BLaER1 treated with 17β-estradiol and CSF1 and Interleukin-3, amounts not matched to agents 10 nM and 100 nM (cell line): ENCODE measurements around the gene CHD9NB.
"Not testable (repeated sequence)": the region's sequence is repeated elsewhere in the genome, so short reads cannot be mapped to it uniquely, and the experiment has no call there.

Source experiments
- H3K27ac ChIP-seq, 11 experiments: shearing (Covaris generic); formaldehyde crosslinking; 2 replicates each; pipeline ENCODE4 v1.8.1; 2022
- H3K27me3 ChIP-seq, 11 experiments: shearing (Covaris generic); formaldehyde crosslinking; 2 replicates each; pipeline ENCODE4 v1.8.1; 2022
- H3K36me3 ChIP-seq, 11 experiments: shearing (Covaris generic); formaldehyde crosslinking; 2 replicates each; pipeline ENCODE4 v1.8.1; 2022
- H3K4me1 ChIP-seq, 10 experiments: shearing (Covaris generic); formaldehyde crosslinking; 2 replicates each; pipeline ENCODE4 v1.8.1; 2022
- H3K4me2 ChIP-seq, 11 experiments: shearing (Covaris generic); formaldehyde crosslinking; 2 replicates each; pipeline ENCODE4 v1.8.1; 2022
- H3K4me3 ChIP-seq, 10 experiments: shearing (Covaris generic); formaldehyde crosslinking; 2 replicates each; pipeline ENCODE4 v1.8.1; 2022
- H3K9ac ChIP-seq, 11 experiments: shearing (Covaris generic); formaldehyde crosslinking; 2 replicates each; pipeline ENCODE4 v1.8.1; 2022
- H3K9me3 ChIP-seq, 11 experiments: shearing (Covaris generic); formaldehyde crosslinking; replicated peaks in 1 of 11; 2 replicates each; pipeline ENCODE4 v1.8.1; 2022
- H4K20me1 ChIP-seq, 11 experiments: shearing (Covaris generic); formaldehyde crosslinking; 2 replicates each; pipeline ENCODE4 v1.8.1; 2022
- Cebpa-rat ChIP-seq, 11 experiments: shearing (Covaris generic); IDR thresholded peaks; 2 replicates each; pipeline ENCODE4 v1.8.1; 2022

CHD9NB gene

GRCh38 chr16:53058882-53059281 lies 6.2 kb upstream of the CHD9NB start:
- H3K27ac ChIP-seq, result peak overlapping the region in 2 of 11 experiments; percentile 17 to 22; a peak in 1 of 22 replicates
- H3K36me3 ChIP-seq, result peaks cover 0 to 6% (median 0%) of the 10 kb centered on the region in 11 experiments; a peak in 3 of 22 replicates
- peaks cover 65 to 83% (median 74%) of the 10 kb centered on the region in 10 experiments for H3K4me1 ChIP-seq
- TF ChIP-seq Cebpa-rat (IDR thresholded peaks at IDR 0.05), result no peak
- H3K27me3 ChIP-seq, result no peaks in the 10 kb centered on the region
- H3K9me3 ChIP-seq, result no peaks in the 10 kb centered on the region
- no peak overlapping the region for H3K9ac ChIP-seq
- peak overlapping the region in 5 of 11 experiments; percentile 0 to 87 (median 35); a peak in 7 of 22 replicates for H3K4me2 ChIP-seq
- H4K20me1 ChIP-seq, result peaks cover 0 to 18% (median 14%) of the 10 kb centered on the region in 11 experiments; a peak in 13 of 22 replicates
- H3K4me3 ChIP-seq, result no peak overlapping the region

- no peaks in the 10 kb centered on the region for H3K27me3 ChIP-seq
- H3K4me1 ChIP-seq, result peaks cover 65 to 81% (median 74%) of the 10 kb centered on the region in 10 experiments
- peaks cover 0 to 6% (median 0%) of the 10 kb centered on the region in 11 experiments; a peak in 3 of 22 replicates for H3K36me3 ChIP-seq
- peak overlapping the region in 9 of 11 experiments; percentile 0 to 96 (median 35); a peak in 13 of 22 replicates for H3K4me2 ChIP-seq
- H3K9ac ChIP-seq, result no peak overlapping the region
- H3K27ac ChIP-seq, result peak overlapping the region in 2 of 11 experiments; percentile 22 to 25; a peak in 2 of 22 replicates
- peaks cover 0 to 18% (median 14%) of the 10 kb centered on the region in 11 experiments; a peak in 10 of 22 replicates for H4K20me1 ChIP-seq
- H3K4me3 ChIP-seq, result no peak overlapping the region
- TF ChIP-seq Cebpa-rat (IDR thresholded peaks at IDR 0.05), result no peak
- H3K9me3 ChIP-seq, result no peaks in the 10 kb centered on the region
Observed at GRCh38 chr16:53058441-53058840, 5.7 kb upstream of the CHD9NB start.

- no peak for TF ChIP-seq Cebpa-rat (IDR thresholded peaks at IDR 0.05)
- no peak overlapping the region for H3K9ac ChIP-seq
- no peaks in the 10 kb centered on the region for H3K9me3 ChIP-seq
- peaks cover 0 to 18% (median 14%) of the 10 kb centered on the region in 11 experiments; a peak in 10 of 22 replicates for H4K20me1 ChIP-seq
- peak overlapping the region in 10 of 11 experiments; percentile 35 to 96 (median 90); a peak in 12 of 22 replicates for H3K4me2 ChIP-seq
- peaks cover 0 to 6% (median 0%) of the 10 kb centered on the region in 11 experiments; a peak in 3 of 22 replicates for H3K36me3 ChIP-seq
- peaks cover 61 to 81% (median 74%) of the 10 kb centered on the region in 10 experiments for H3K4me1 ChIP-seq
- no peak overlapping the region for H3K4me3 ChIP-seq
- no peaks in the 10 kb centered on the region for H3K27me3 ChIP-seq
- no peak overlapping the region for H3K27ac ChIP-seq
Observed at GRCh38 chr16:53057658-53058057, 5.0 kb upstream of the CHD9NB start.

GRCh38 chr16:53056392-53056881 lies 3.7 kb upstream of the CHD9NB start:
- no peak for TF ChIP-seq Cebpa-rat (IDR thresholded peaks at IDR 0.05)
- Histone ChIP-seq H3K9ac (peak overlapping the region; percentile 83 to 95 (median 88); a peak in 15 of 22 replicates), H3K27me3 (no peaks in the 10 kb centered on the region), H3K4me3 (peak overlapping the region; percentile 68 to 85 (median 78); a peak in 17 of 20 replicates), H3K4me2 (peak overlapping the region; percentile 80 to 96 (median 90)), H3K9me3 (no peaks in the 10 kb centered on the region), H3K27ac (peak overlapping the region in 7 of 11 experiments; percentile 71 to 91 (median 86); a peak in 12 of 22 replicates), H4K20me1 (peaks cover 0 to 18% (median 4%) of the 10 kb centered on the region in 11 experiments; a peak in 8 of 22 replicates), H3K36me3 (peaks cover 0 to 6% (median 0%) of the 10 kb centered on the region in 11 experiments; a peak in 2 of 22 replicates), H3K4me1 (peaks cover 58 to 74% (median 69%) of the 10 kb centered on the region in 10 experiments)

- peak overlapping the region; percentile 16 to 91 (median 86); a peak in 21 of 22 replicates for H3K27ac ChIP-seq
- H3K9ac ChIP-seq, result peak overlapping the region; percentile 83 to 95 (median 88)
- H3K4me1 ChIP-seq, result peaks cover 51 to 68% (median 62%) of the 10 kb centered on the region in 10 experiments
Observed at GRCh38 chr16:53055541-53056391, 3.1 kb upstream of the CHD9NB start.

DNA sequence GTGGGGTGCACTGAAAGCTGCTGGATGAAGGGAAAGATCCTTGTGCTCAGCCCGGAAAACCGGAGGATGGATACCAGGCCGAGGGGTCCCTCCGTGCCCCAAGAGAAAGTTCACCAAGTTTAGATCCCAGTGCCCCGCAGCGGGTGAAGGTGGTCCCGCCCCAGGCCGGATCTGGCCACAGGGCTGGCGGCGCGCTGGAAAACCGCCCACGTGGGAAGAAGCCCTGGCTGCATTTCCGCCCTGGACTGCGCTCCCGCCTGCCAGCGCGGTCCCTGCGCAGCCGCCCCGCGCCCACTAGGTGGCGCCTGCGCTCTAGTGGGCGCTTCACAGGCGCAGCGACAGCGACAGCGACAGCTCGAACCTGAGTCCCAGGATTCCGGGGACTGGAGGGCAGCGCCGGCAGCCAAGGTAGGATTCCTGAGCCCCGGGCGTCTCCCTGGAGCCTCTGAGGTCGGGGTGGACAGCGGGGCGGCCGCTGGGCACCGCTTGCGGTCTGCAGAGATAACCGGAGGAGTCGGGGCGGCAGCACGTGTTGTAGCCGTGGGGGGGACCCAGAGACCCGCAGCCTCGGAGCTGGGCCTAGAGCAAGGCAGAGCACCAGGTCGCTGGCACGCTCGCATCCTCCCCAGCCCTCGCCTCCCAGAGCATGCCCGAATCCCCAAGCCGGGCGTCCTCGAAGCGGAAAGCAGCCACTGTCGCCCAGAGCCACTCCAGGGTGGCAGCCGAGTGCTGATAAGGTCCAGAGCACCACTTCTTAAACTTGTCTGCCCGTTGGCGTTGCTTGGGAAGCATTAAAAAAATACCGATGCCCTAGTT lies 2.2 kb upstream of the CHD9NB start, which contains the start of gene CHD9:
Gene CHD9, plus strand, starts transcription at position 322 of the 816 bp plus-strand sequence. CDS start 101,099 bp downstream, outside the sequence.
- no peaks in the 10 kb centered on the region for H3K9me3 ChIP-seq
- no peak for TF ChIP-seq Cebpa-rat (IDR thresholded peaks at IDR 0.05)
- no peaks in the 10 kb centered on the region for H3K27me3 ChIP-seq
- no peaks in the 10 kb centered on the region for H3K36me3 ChIP-seq
- H3K4me1 ChIP-seq, result peaks cover 47 to 64% (median 58%) of the 10 kb centered on the region in 10 experiments
- H4K20me1 ChIP-seq, result peaks cover 0 to 18% (median 0%) of the 10 kb centered on the region in 11 experiments; a peak in 4 of 22 replicates
- H3K27ac ChIP-seq, result peak within 1 kb of the TSS; percentile 59 to 91 (median 86); a peak in 21 of 22 replicates
- peak within 1 kb of the TSS; percentile 83 to 95 (median 88) for H3K9ac ChIP-seq
- peak within 1 kb of the TSS; percentile 68 to 85 (median 78) for H3K4me3 ChIP-seq
- H3K4me2 ChIP-seq, result peak within 1 kb of the TSS; percentile 80 to 96 (median 90)

More at GRCh38 chr16:53055541-53056391, 3.1 kb upstream of the CHD9NB start:
- Histone ChIP-seq H4K20me1 (peaks cover 0 to 18% (median 1%) of the 10 kb centered on the region in 11 experiments; a peak in 5 of 22 replicates), H3K9me3 (no peaks in the 10 kb centered on the region), H3K36me3 (peaks cover 0 to 6% (median 0%) of the 10 kb centered on the region in 11 experiments; a peak in 2 of 22 replicates), H3K4me2 (peak overlapping the region; percentile 80 to 96 (median 90)), H3K27me3 (no peaks in the 10 kb centered on the region), H3K4me3 (peak overlapping the region; percentile 68 to 85 (median 78))
- no peak for TF ChIP-seq Cebpa-rat (IDR thresholded peaks at IDR 0.05)

DNA sequence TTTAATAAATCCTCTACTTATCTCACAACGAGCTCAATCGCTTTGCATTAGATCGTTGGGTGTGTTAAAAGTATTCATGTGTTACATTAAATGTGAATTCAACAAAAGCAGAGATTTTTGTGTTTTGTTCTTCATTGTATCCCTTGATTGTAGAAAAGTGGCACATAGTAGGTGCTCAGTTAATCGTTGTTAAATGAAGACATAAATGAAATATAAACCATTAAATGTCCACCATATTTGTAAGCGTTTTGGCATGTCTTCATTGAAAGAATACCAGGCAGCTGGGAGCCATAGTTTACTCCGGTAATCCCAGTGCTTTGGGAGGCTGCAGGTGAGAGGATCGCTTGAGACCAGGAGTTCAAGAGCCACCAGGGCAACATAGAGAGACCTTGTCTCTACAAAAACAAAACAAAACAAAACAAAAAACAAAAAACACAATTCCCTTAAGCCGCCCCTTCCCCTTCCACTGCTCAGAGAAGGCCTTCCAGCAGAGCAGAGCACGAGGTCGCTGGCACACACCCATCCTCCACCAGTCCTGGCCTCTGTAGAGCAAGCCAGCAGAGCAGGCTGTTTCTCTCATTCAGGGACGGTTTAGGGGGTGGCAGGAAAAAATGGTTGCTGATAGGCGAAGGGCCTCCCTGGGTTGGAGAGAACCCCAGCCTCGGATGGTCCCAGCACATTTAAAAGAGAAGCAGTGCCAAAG lies 1.4 kb upstream of the CHD9NB start:
- Histone ChIP-seq H3K9me3 (no peaks in the 10 kb centered on the region), H3K4me3 (peak overlapping the region; percentile 68 to 85 (median 78)), H4K20me1 (peaks cover 0 to 13% (median 0%) of the 10 kb centered on the region in 11 experiments; a peak in 4 of 22 replicates), H3K4me2 (peak overlapping the region; percentile 80 to 96 (median 90)), H3K36me3 (no peaks in the 10 kb centered on the region), H3K9ac (peak overlapping the region; percentile 83 to 95 (median 88)), H3K27ac (peak overlapping the region in 10 of 11 experiments; percentile 71 to 91 (median 86); a peak in 21 of 22 replicates), H3K4me1 (peaks cover 43 to 63% (median 57%) of the 10 kb centered on the region in 10 experiments), H3K27me3 (no peaks in the 10 kb centered on the region)
- no peak for TF ChIP-seq Cebpa-rat (IDR thresholded peaks at IDR 0.05)

- peaks cover 16 to 37% (median 32%) of the 10 kb centered on the region in 10 experiments for H3K4me1 ChIP-seq
- H3K27ac ChIP-seq, H3K36me3 ChIP-seq, H3K4me2 ChIP-seq, H3K27me3 ChIP-seq, H4K20me1 ChIP-seq, H3K9ac ChIP-seq, H3K9me3 ChIP-seq, H3K4me3 ChIP-seq: not testable (repeated sequence)
Observed at GRCh38 chr16:53051255-53051654, 1.4 kb downstream of the CHD9NB start.
